Measurements from ENCODE around the gene MLH3.

Gene MLH3

GRCh38 chr14:75001899-75002298, 49.4 kb downstream of the MLH3 start:
- TF ChIP-seq TAF1 (IDR thresholded peaks at IDR 0.05; ENCODE audit: low read depth) (no peak), EGR1 (IDR thresholded peaks at IDR 0.05) (no peak), EP300 (IDR thresholded peaks at IDR 0.05; ENCODE audit: borderline replicate concordance) (no peak), TEAD4 (IDR thresholded peaks at IDR 0.05) (no peak), YY1 (IDR thresholded peaks at IDR 0.05; ENCODE audit: low read depth) (no peak), NFIC (IDR thresholded peaks at IDR 0.05) (no peak), ZBTB7A (IDR thresholded peaks at IDR 0.05; ENCODE audit: low read depth) (no peak), USF1 (IDR thresholded peaks at IDR 0.05) (no peak), REST (IDR thresholded peaks at IDR 0.05; ENCODE audit: low read depth) (no peak), FOXM1 (IDR thresholded peaks at IDR 0.05; ENCODE audit: borderline replicate concordance, low read depth) (no peak), TCF12 (IDR thresholded peaks at IDR 0.05; ENCODE audit: low read depth) (no peak), CEBPB (IDR thresholded peaks at IDR 0.05) (no peak), CREB1 (IDR thresholded peaks at IDR 0.05; ENCODE audit: low read depth) (no peak), RAD21 (IDR thresholded peaks at IDR 0.05; ENCODE audit: low read depth) (no peak), MAX (IDR thresholded peaks at IDR 0.05) (no peak)

GRCh38 chr14:75001261-75001660, 50.0 kb downstream of the MLH3 start:
- TF ChIP-seq NFIC (IDR thresholded peaks at IDR 0.05) (no peak), MAX (IDR thresholded peaks at IDR 0.05) (no peak), CREB1 (IDR thresholded peaks at IDR 0.05; ENCODE audit: low read depth) (no peak), TCF12 (IDR thresholded peaks at IDR 0.05; ENCODE audit: low read depth) (no peak), RAD21 (IDR thresholded peaks at IDR 0.05; ENCODE audit: low read depth) (no peak)

GRCh38 chr14:74988993-74989392, 62.3 kb downstream of the MLH3 start:
- peak; percentile 87 for TF ChIP-seq USF1 (IDR thresholded peaks at IDR 0.05)
- no peak for TF ChIP-seq CEBPB (IDR thresholded peaks at IDR 0.05)

- TF ChIP-seq TCF12 (IDR thresholded peaks at IDR 0.05; ENCODE audit: low read depth): peak; percentile 88
- no peak for TF ChIP-seq MAX (IDR thresholded peaks at IDR 0.05)
- TF ChIP-seq USF1 (IDR thresholded peaks at IDR 0.05): peak; percentile 19; the same call in 1 of the 2 replicates
- TF ChIP-seq EP300 (IDR thresholded peaks at IDR 0.05; ENCODE audit: borderline replicate concordance): peak; percentile 79
- no peak for TF ChIP-seq REST (IDR thresholded peaks at IDR 0.05; ENCODE audit: low read depth)
- peak; percentile 71; the same call in 1 of the 2 replicates for TF ChIP-seq TEAD4 (IDR thresholded peaks at IDR 0.05)
Observed at GRCh38 chr14:74988131-74988530, 63.1 kb downstream of the MLH3 start.

GRCh38 chr14:74985806-74986205, 65.5 kb downstream of the MLH3 start:
- TF ChIP-seq NFIC (IDR thresholded peaks at IDR 0.05): no peak
- no peak for TF ChIP-seq USF1 (IDR thresholded peaks at IDR 0.05)
- TF ChIP-seq TEAD4 (IDR thresholded peaks at IDR 0.05): no peak
- TF ChIP-seq TCF12 (IDR thresholded peaks at IDR 0.05; ENCODE audit: low read depth): no peak
- TF ChIP-seq FOXM1 (IDR thresholded peaks at IDR 0.05; ENCODE audit: borderline replicate concordance, low read depth): no peak
- TF ChIP-seq RAD21 (IDR thresholded peaks at IDR 0.05; ENCODE audit: low read depth): no peak

- TF ChIP-seq NFIC (IDR thresholded peaks at IDR 0.05) (no peak), CEBPB (IDR thresholded peaks at IDR 0.05) (no peak), YY1 (IDR thresholded peaks at IDR 0.05; ENCODE audit: low read depth) (no peak), TCF12 (IDR thresholded peaks at IDR 0.05; ENCODE audit: low read depth) (no peak)
Observed at GRCh38 chr14:74985028-74985310, 66.3 kb downstream of the MLH3 start.

Measured in Ishikawa (cell line).